WTC11 (cell line): Measurements from ENCODE around the gene WARS2. TPM values are rescaled to one million over a fixed set of nuclear protein-coding genes. Genes with fewer than 3 reads are reported as not detected.

Experiments
- ATAC-seq: fragments of 200-7000 bp; cut with Tn5 transposase; 2 replicates; pipeline ENCODE4 v1.10.0; 2021; ENCODE audit warnings: mild to moderate bottlenecking, moderate library complexity
- CTCF ChIA-PET: fragments of 300-600 bp; sonication (Branson Sonifier 250); formaldehyde crosslinking; loops from one replicate; lab custom pipeline; 2021; ENCODE audit warnings: antibody characterized with exemption; lab: Charles Lee
- POLR2A ChIA-PET: fragments of 350-600 bp; sonication (Branson Sonifier 250); formaldehyde crosslinking; loops from one replicate; lab custom pipeline; 2021; ENCODE audit warnings: antibody characterized with exemption; lab: Charles Lee
- DNase-seq: peaks from one replicate; pipeline ENCODE4 v3.0.0; 2021; ENCODE audit warnings: low spot score
- H3K27ac Mint-ChIP-seq: 2 replicates; pipeline ENCODE4 v1.8.0; 2021; ENCODE audit warnings: mixed read lengths
- H3K27me3 Mint-ChIP-seq: 2 replicates; pipeline ENCODE4 v1.8.0; 2021; ENCODE audit warnings: low read depth, mild to moderate bottlenecking, moderate library complexity, mixed read lengths
- H3K36me3 Mint-ChIP-seq: 2 replicates; pipeline ENCODE4 v1.8.0; 2021; ENCODE audit warnings: mixed read lengths
- H3K4me1 Mint-ChIP-seq: 2 replicates; pipeline ENCODE4 v1.8.0; 2022; ENCODE audit warnings: mixed read lengths
- H3K4me3 Mint-ChIP-seq: 2 replicates; pipeline ENCODE4 v1.8.0; 2021; ENCODE audit warnings: mild to moderate bottlenecking, moderate library complexity, mixed read lengths
- H3K9me3 Mint-ChIP-seq: 2 replicates; pipeline ENCODE4 v1.8.0; 2021; ENCODE audit warnings: mixed read lengths
- AR ChIP-seq: fragments of 250-450 bp; sonication (Bioruptor Pico); IDR thresholded peaks from 2 replicates; pipeline ENCODE4 v1.9.0; 2021; ENCODE audit warnings: mild to moderate bottlenecking
- CBFB ChIP-seq: sonication (generic); formaldehyde crosslinking; IDR thresholded peaks from 2 replicates; pipeline ENCODE4 v1.8.1; 2022; ENCODE audit warnings: mild to moderate bottlenecking, low read depth, missing genetic modification reagents
- CDX4 ChIP-seq: fragments of 250-450 bp; sonication (Bioruptor Pico); IDR thresholded peaks from 2 replicates; pipeline ENCODE4 v1.9.0; 2021; ENCODE audit warnings: moderate library complexity, mild to moderate bottlenecking, inconsistent platforms, borderline replicate concordance
- ERG ChIP-seq: fragments of 250-450 bp; sonication (Bioruptor Pico); IDR thresholded peaks from 2 replicates; pipeline ENCODE4 v1.8.0; 2021; ENCODE audit warnings: mild to moderate bottlenecking
- HMGA2 ChIP-seq: fragments of 250-450 bp; sonication (Bioruptor Pico); IDR thresholded peaks from 2 replicates; pipeline ENCODE4 v1.4.0; 2021; ENCODE audit warnings: mild to moderate bottlenecking, moderate library complexity
- IRF1 ChIP-seq: sonication (generic); formaldehyde crosslinking; IDR thresholded peaks from 2 replicates; pipeline ENCODE4 v1.8.0; 2023; ENCODE audit warnings: missing genetic modification reagents
- KAT7 ChIP-seq: sonication (generic); formaldehyde crosslinking; IDR thresholded peaks from 2 replicates; pipeline ENCODE4 v1.8.1; 2023; ENCODE audit warnings: missing genetic modification reagents, mild to moderate bottlenecking, borderline replicate concordance
- MYBL2 ChIP-seq: sonication (generic); formaldehyde crosslinking; IDR thresholded peaks from 2 replicates; pipeline ENCODE4 v1.8.1; 2023; ENCODE audit warnings: mild to moderate bottlenecking, moderate library complexity, missing genetic modification reagents
- NFATC4 ChIP-seq: fragments of 250-450 bp; sonication (Bioruptor Pico); IDR thresholded peaks from 2 replicates; pipeline ENCODE4 v1.9.0; 2021; ENCODE audit warnings: mild to moderate bottlenecking
- PRDM15 ChIP-seq: sonication (generic); formaldehyde crosslinking; IDR thresholded peaks from 2 replicates; pipeline ENCODE4 v1.8.0; 2022; ENCODE audit warnings: missing genetic modification reagents
- SMAD4 ChIP-seq: sonication (generic); formaldehyde crosslinking; IDR thresholded peaks from 2 replicates; pipeline ENCODE4 v1.8.0; 2022; ENCODE audit warnings: mild to moderate bottlenecking, missing genetic modification reagents
- TEAD4 ChIP-seq: sonication (generic); formaldehyde crosslinking; IDR thresholded peaks from 2 replicates; pipeline ENCODE4 v1.8.0; 2022; ENCODE audit warnings: mild to moderate bottlenecking, missing genetic modification reagents
- USF1 ChIP-seq: sonication (generic); formaldehyde crosslinking; IDR thresholded peaks from 2 replicates; pipeline ENCODE4 v1.8.0; 2022; ENCODE audit warnings: mild to moderate bottlenecking, missing genetic modification reagents
- ZBTB43 ChIP-seq: sonication (generic); formaldehyde crosslinking; IDR thresholded peaks from 2 replicates; pipeline ENCODE4 v1.8.1; 2023; ENCODE audit warnings: mild to moderate bottlenecking, missing genetic modification reagents
- ZNF317 ChIP-seq: sonication (generic); formaldehyde crosslinking; IDR thresholded peaks from 2 replicates; pipeline ENCODE4 v1.8.1; 2023; ENCODE audit warnings: low read depth, mild to moderate bottlenecking, moderate library complexity, missing genetic modification reagents, borderline replicate concordance
- ZNF423 ChIP-seq: fragments of 250-450 bp; sonication (Bioruptor Pico); IDR thresholded peaks from 2 replicates; pipeline ENCODE4 v2.1.2; 2022; ENCODE audit warnings: mild to moderate bottlenecking, moderate library complexity
- ZNF425 ChIP-seq: fragments of 250-450 bp; sonication (Bioruptor Pico); conservative IDR thresholded peaks from 2 replicates; pipeline ENCODE4 v1.9.0; 2021; ENCODE audit warnings: mild to moderate bottlenecking
- ZSCAN18 ChIP-seq: fragments of 250-450 bp; sonication (Bioruptor Pico); IDR thresholded peaks from 2 replicates; pipeline ENCODE4 v2.1.2; 2022; ENCODE audit warnings: mild to moderate bottlenecking, moderate library complexity
- total RNA-seq: library from RNA; stranded (reverse); gene quantifications from 3 replicates; pipeline ENCODE4 v1.2.3, GENCODE V29; 2021

WARS2 gene
- total RNA-seq, 1 experiment from 2014 or later, result 9.3 TPM

GRCh38 chr1:119055568-119055967 is 84.9 kb downstream of the WARS2 start:
- Mint-ChIP-seq H3K4me3 (no peak overlapping the region), H3K27ac (peak overlapping the region; percentile 48; the same call in 1 of the 2 replicates), H3K4me1 (no peaks in the 10 kb centered on the region), H3K9me3 (peaks cover 5% of the 10 kb centered on the region; the same call in 1 of the 2 replicates), H3K36me3 (no peaks in the 10 kb centered on the region), H3K27me3 (no peaks in the 10 kb centered on the region)
- TF ChIP-seq ZSCAN18, result no peak
- TF ChIP-seq ERG, result no peak
- no peak for TF ChIP-seq MYBL2 (CRISPR knock-in tag)
- no peak for TF ChIP-seq ZNF423 (CRISPR knock-in tag)
- TF ChIP-seq ZNF317 (CRISPR knock-in tag), result no peak
- TF ChIP-seq AR (CRISPR knock-in tag), result no peak
- TF ChIP-seq KAT7, result no peak
- no peak for TF ChIP-seq ZBTB43 (CRISPR knock-in tag)
- no peak for TF ChIP-seq CDX4
- TF ChIP-seq USF1 (CRISPR knock-in tag), result no peak
- ATAC-seq (no peak), DNase-seq (no peak)
- ChIA-PET POLR2A (no interaction called here), CTCF (interaction anchor here (0.7 kb wide), 1 partner anchor 8 kb away, joined by 5 read pairs; no protein-coding TSS in a partner anchor)

- Mint-ChIP-seq H3K4me3 (no peak overlapping the region), H3K27me3 (no peaks in the 10 kb centered on the region), H3K9me3 (no peaks in the 10 kb centered on the region), H3K4me1 (no peaks in the 10 kb centered on the region), H3K27ac (no peak overlapping the region), H3K36me3 (no peaks in the 10 kb centered on the region)
- no peak for ATAC-seq
- CTCF ChIA-PET, result no interaction called here
- POLR2A ChIA-PET, result no interaction called here
- TF ChIP-seq HMGA2 (CRISPR knock-in tag), result peak; percentile 98
- TF ChIP-seq NFATC4, result no peak
- no peak for DNase-seq
Observed at GRCh38 chr1:119053917-119054316, 86.5 kb downstream of the WARS2 start.

- CTCF ChIA-PET, result no interaction called here
- no peak overlapping the region for H3K27ac Mint-ChIP-seq
- TF ChIP-seq CBFB (CRISPR knock-in tag) (no peak), SMAD4 (CRISPR knock-in tag) (no peak), ZNF425 (CRISPR knock-in tag) (no peak), IRF1 (no peak), PRDM15 (CRISPR knock-in tag) (no peak), TEAD4 (CRISPR knock-in tag) (no peak)
Observed at GRCh38 chr1:119052267-119052666, 88.2 kb downstream of the WARS2 start.

More at GRCh38 chr1:119052267-119052666, 88.2 kb downstream of the WARS2 start:
- ATAC-seq (no peak), DNase-seq (no peak)
- peaks cover under 1% of the 10 kb centered on the region; the same call in 1 of the 2 replicates for H3K4me1 Mint-ChIP-seq
- no peak overlapping the region for H3K4me3 Mint-ChIP-seq
- no peaks in the 10 kb centered on the region for H3K36me3 Mint-ChIP-seq
- POLR2A ChIA-PET, result no interaction called here
- no peaks in the 10 kb centered on the region for H3K27me3 Mint-ChIP-seq
- H3K9me3 Mint-ChIP-seq, result no peaks in the 10 kb centered on the region
